ENCODE results near the gene TMC4. TPM values are rescaled to one million over a fixed set of nuclear protein-coding genes. Genes with fewer than 3 reads are reported as not detected.

TMC4 gene
- total and polyA plus RNA-seq, 12 donors = 0.48 to 18.2 (median 1.3) TPM

GRCh38 chr19:54159352-54160181 lies 13.4 kb downstream of the TMC4 start, which contains the start of gene LENG1:
Gene LENG1 (minus strand): TSS chr19:54159721. CDS start chr19:54159695, 26 bp downstream.
- Histone ChIP-seq H3K9me3 (replicated peaks in 1 of 3) (no peaks in the 10 kb centered on the region), H3K27ac (peak within 1 kb of the TSS; percentile 82 to 100 (median 95)), H3K36me3 (replicated peaks in 1 of 2) (peaks cover 0 to 35% of the 10 kb centered on the region in 2 donors), H3K27me3 (no peaks in the 10 kb centered on the region), H3K4me3 (peak within 1 kb of the TSS; percentile 10 to 89 (median 56)), H3K4me1 (replicated peaks in 1 of 2) (peaks cover 22 to 46% of the 10 kb centered on the region in 2 donors)
- intact Hi-C loops (cut with DNase I) = no loop called here
- peak; percentile 29 to 82 for TF ChIP-seq POLR2A (IDR thresholded peaks at IDR 0.05)
- peak in 3 of 6 experiments; percentile 12 to 30 (median 19) for TF ChIP-seq CTCF (IDR thresholded peaks at IDR 0.05)
- peak; percentile 100 for DNase-seq
- 0 to 1% (median 0%) methylated on average over 53 to 72 of the region's 72 CpGs for WGBS, 4 donors

- 4 to 8% (median 7%) methylated on average over 16 to 19 of the region's 19 CpGs for WGBS, 4 donors
- Histone ChIP-seq H3K27me3 (no peaks in the 10 kb centered on the region), H3K9me3 (replicated peaks in 1 of 3) (no peaks in the 10 kb centered on the region), H3K27ac (peak overlapping the region; percentile 82 to 100 (median 95)), H3K4me3 (peak overlapping the region; percentile 1 to 89 (median 24)), H3K4me1 (replicated peaks in 1 of 2) (peaks cover 22 to 42% of the 10 kb centered on the region in 2 donors), H3K36me3 (replicated peaks in 1 of 2) (peaks cover 0 to 42% of the 10 kb centered on the region in 2 donors)
- intact Hi-C loops (cut with DNase I) = no loop called here
- TF ChIP-seq CTCF (IDR thresholded peaks at IDR 0.05) (no peak), POLR2A (IDR thresholded peaks at IDR 0.05) (no peak)
- no peak for DNase-seq
These were observed 14.1 kb downstream of the TMC4 start for GRCh38 chr19:54158812-54159351.

GRCh38 chr19:54156953-54157352 lies 16.0 kb downstream of the TMC4 start:
- Histone ChIP-seq H3K4me3 (no peak overlapping the region), H3K27me3 (no peaks in the 10 kb centered on the region), H3K27ac (no peak overlapping the region), H3K36me3 (replicated peaks in 1 of 2) (peaks cover 0 to 62% of the 10 kb centered on the region in 2 donors), H3K4me1 (replicated peaks in 1 of 2) (peaks cover 17 to 31% of the 10 kb centered on the region in 2 donors), H3K9me3 (replicated peaks in 1 of 3) (no peaks in the 10 kb centered on the region)
- WGBS, 4 donors = 89 to 97% (median 97%) methylated on average over 2 to 3 of the region's 3 CpGs
- no peak for DNase-seq
- TF ChIP-seq CTCF (IDR thresholded peaks at IDR 0.05) (no peak), POLR2A (IDR thresholded peaks at IDR 0.05) (no peak)
- intact Hi-C loops (cut with DNase I) = no loop called here

- peaks cover 17 to 28% of the 10 kb centered on the region in 2 donors for H3K4me1 ChIP-seq (replicated peaks in 1 of 2)
- no peaks in the 10 kb centered on the region for H3K9me3 ChIP-seq (replicated peaks in 1 of 3)
- peaks cover 0 to 66% of the 10 kb centered on the region in 2 donors for H3K36me3 ChIP-seq (replicated peaks in 1 of 2)
- intact Hi-C loops (cut with DNase I) = no loop called here
- H3K27ac ChIP-seq = no peak overlapping the region
- no peak for DNase-seq
- no peak overlapping the region for H3K4me3 ChIP-seq
- H3K27me3 ChIP-seq = no peaks in the 10 kb centered on the region
- TF ChIP-seq CTCF (IDR thresholded peaks at IDR 0.05) = no peak
- TF ChIP-seq POLR2A (IDR thresholded peaks at IDR 0.05) = no peak
- WGBS, 4 donors = 72 to 80% (median 78%) methylated on average over 11 of the region's 11 CpGs
These were observed 16.5 kb downstream of the TMC4 start for GRCh38 chr19:54156490-54156889.

Data from adrenal gland (tissue), 12 donors.